Stimulated activated naive CD8-positive, alpha-beta T cell treated with anti-CD3 and anti-CD28 coated beads, Interleukin-15, Interleukin-2, amounts not matched to agents 100 ng/mL and 50 ng/mL, for 24 hours (primary cell): ENCODE measurements around the gene GGT7.

ENCODE experiments used
- H3K27ac Mint-ChIP-seq: one replicate; pipeline ENCODE4 v1.8.0; 2021; ENCODE audit warnings: mild to moderate bottlenecking, mixed read lengths
- H3K27me3 Mint-ChIP-seq: one replicate; pipeline ENCODE4 v1.8.0; 2021; ENCODE audit warnings: mixed read lengths
- H3K36me3 Mint-ChIP-seq: one replicate; pipeline ENCODE4 v1.8.0; 2021; ENCODE audit warnings: low read depth, mixed read lengths
- H3K4me1 Mint-ChIP-seq: one replicate; pipeline ENCODE4 v1.8.0; 2021; ENCODE audit warnings: low read depth, mixed read lengths
- H3K4me3 Mint-ChIP-seq: one replicate; pipeline ENCODE4 v1.8.0; 2021; ENCODE audit warnings: mild to moderate bottlenecking, mixed read lengths
- H3K9me3 Mint-ChIP-seq: one replicate; pipeline ENCODE4 v1.8.0; 2021; ENCODE audit warnings: mixed read lengths

Gene GGT7

GRCh38 chr20:34873583-34874093 lies 982 bp upstream of the GGT7 start:
- no peaks in the 10 kb centered on the region for H3K27me3 Mint-ChIP-seq
- H3K27ac Mint-ChIP-seq: no peak overlapping the region
- peak overlapping the region; percentile 81 for H3K4me3 Mint-ChIP-seq
- no peaks in the 10 kb centered on the region for H3K36me3 Mint-ChIP-seq
- peaks cover 48% of the 10 kb centered on the region for H3K4me1 Mint-ChIP-seq
- H3K9me3 Mint-ChIP-seq: no peaks in the 10 kb centered on the region

- H3K36me3 Mint-ChIP-seq: no peaks in the 10 kb centered on the region
- peak overlapping the region; percentile 88 for H3K4me3 Mint-ChIP-seq
- no peaks in the 10 kb centered on the region for H3K9me3 Mint-ChIP-seq
- no peaks in the 10 kb centered on the region for H3K27me3 Mint-ChIP-seq
- H3K27ac Mint-ChIP-seq: peak overlapping the region; percentile 77
- peaks cover 45% of the 10 kb centered on the region for H3K4me1 Mint-ChIP-seq
These were observed 562 bp downstream of the GGT7 start for GRCh38 chr20:34871966-34872621.

GRCh38 chr20:34871320-34871926 lies 1.2 kb downstream of the GGT7 start:
- Mint-ChIP-seq H3K9me3 (no peaks in the 10 kb centered on the region), H3K27ac (peak overlapping the region; percentile 39), H3K27me3 (no peaks in the 10 kb centered on the region), H3K4me1 (peaks cover 40% of the 10 kb centered on the region), H3K36me3 (no peaks in the 10 kb centered on the region), H3K4me3 (peak overlapping the region; percentile 88)

- H3K4me3 Mint-ChIP-seq: no peak overlapping the region
- H3K9me3 Mint-ChIP-seq: no peaks in the 10 kb centered on the region
- H3K27ac Mint-ChIP-seq: no peak overlapping the region
- no peaks in the 10 kb centered on the region for H3K4me1 Mint-ChIP-seq
- H3K27me3 Mint-ChIP-seq: no peaks in the 10 kb centered on the region
- peaks cover 5% of the 10 kb centered on the region for H3K36me3 Mint-ChIP-seq
These were observed 8.4 kb downstream of the GGT7 start for GRCh38 chr20:34864216-34864615.

GRCh38 chr20:34863421-34863965 lies 9.2 kb downstream of the GGT7 start:
- Mint-ChIP-seq H3K9me3 (no peaks in the 10 kb centered on the region), H3K36me3 (peaks cover 5% of the 10 kb centered on the region), H3K27ac (no peak overlapping the region), H3K4me3 (no peak overlapping the region), H3K4me1 (no peaks in the 10 kb centered on the region), H3K27me3 (no peaks in the 10 kb centered on the region)

- peaks cover 10% of the 10 kb centered on the region for H3K36me3 Mint-ChIP-seq
- H3K27me3 Mint-ChIP-seq: no peaks in the 10 kb centered on the region
- no peak overlapping the region for H3K27ac Mint-ChIP-seq
- no peaks in the 10 kb centered on the region for H3K9me3 Mint-ChIP-seq
- no peak overlapping the region for H3K4me3 Mint-ChIP-seq
- no peaks in the 10 kb centered on the region for H3K4me1 Mint-ChIP-seq
These were observed 9.9 kb downstream of the GGT7 start for GRCh38 chr20:34862724-34863123.

GRCh38 chr20:34861386-34862084 lies 11.1 kb downstream of the GGT7 start:
- peaks cover 10% of the 10 kb centered on the region for H3K36me3 Mint-ChIP-seq
- H3K9me3 Mint-ChIP-seq: no peaks in the 10 kb centered on the region
- H3K27me3 Mint-ChIP-seq: no peaks in the 10 kb centered on the region
- no peak overlapping the region for H3K27ac Mint-ChIP-seq
- no peak overlapping the region for H3K4me3 Mint-ChIP-seq
- no peaks in the 10 kb centered on the region for H3K4me1 Mint-ChIP-seq

- peaks cover 14% of the 10 kb centered on the region for H3K36me3 Mint-ChIP-seq
- H3K9me3 Mint-ChIP-seq: no peaks in the 10 kb centered on the region
- H3K4me1 Mint-ChIP-seq: no peaks in the 10 kb centered on the region
- H3K27ac Mint-ChIP-seq: no peak overlapping the region
- no peak overlapping the region for H3K4me3 Mint-ChIP-seq
- no peaks in the 10 kb centered on the region for H3K27me3 Mint-ChIP-seq
These were observed 12.7 kb downstream of the GGT7 start for GRCh38 chr20:34859826-34860545.

- Mint-ChIP-seq H3K4me1 (no peaks in the 10 kb centered on the region), H3K27ac (no peak overlapping the region), H3K36me3 (peaks cover 14% of the 10 kb centered on the region), H3K27me3 (no peaks in the 10 kb centered on the region), H3K4me3 (no peak overlapping the region), H3K9me3 (no peaks in the 10 kb centered on the region)
These were observed 13.3 kb downstream of the GGT7 start for GRCh38 chr20:34859367-34859766.

GRCh38 chr20:34852298-34852697 lies 20.4 kb downstream of the GGT7 start:
- no peaks in the 10 kb centered on the region for H3K27me3 Mint-ChIP-seq
- peaks cover 12% of the 10 kb centered on the region for H3K36me3 Mint-ChIP-seq
- no peaks in the 10 kb centered on the region for H3K9me3 Mint-ChIP-seq
- no peak overlapping the region for H3K27ac Mint-ChIP-seq
- no peak overlapping the region for H3K4me3 Mint-ChIP-seq
- no peaks in the 10 kb centered on the region for H3K4me1 Mint-ChIP-seq

GRCh38 chr20:34850969-34851368 lies 21.7 kb downstream of the GGT7 start:
- H3K4me1 Mint-ChIP-seq: no peaks in the 10 kb centered on the region
- peaks cover 12% of the 10 kb centered on the region for H3K36me3 Mint-ChIP-seq
- no peak overlapping the region for H3K27ac Mint-ChIP-seq
- H3K27me3 Mint-ChIP-seq: no peaks in the 10 kb centered on the region
- H3K4me3 Mint-ChIP-seq: no peak overlapping the region
- H3K9me3 Mint-ChIP-seq: no peaks in the 10 kb centered on the region

- Mint-ChIP-seq H3K36me3 (peaks cover 8% of the 10 kb centered on the region), H3K9me3 (no peaks in the 10 kb centered on the region), H3K27me3 (no peaks in the 10 kb centered on the region), H3K4me3 (no peak overlapping the region), H3K4me1 (no peaks in the 10 kb centered on the region), H3K27ac (no peak overlapping the region)
These were observed 22.9 kb downstream of the GGT7 start for GRCh38 chr20:34849778-34850177.

GRCh38 chr20:34848597-34848996 lies 24.1 kb downstream of the GGT7 start:
- no peaks in the 10 kb centered on the region for H3K9me3 Mint-ChIP-seq
- H3K27ac Mint-ChIP-seq: no peak overlapping the region

GRCh38 chr20:34843421-34843820 lies 29.2 kb downstream of the GGT7 start:
- H3K36me3 Mint-ChIP-seq: peaks cover 4% of the 10 kb centered on the region
- H3K27ac Mint-ChIP-seq: no peak overlapping the region
- no peaks in the 10 kb centered on the region for H3K9me3 Mint-ChIP-seq
- H3K4me3 Mint-ChIP-seq: no peak overlapping the region
- no peaks in the 10 kb centered on the region for H3K4me1 Mint-ChIP-seq
- no peaks in the 10 kb centered on the region for H3K27me3 Mint-ChIP-seq

More at GRCh38 chr20:34848597-34848996, 24.1 kb downstream of the GGT7 start:
- Mint-ChIP-seq H3K4me1 (no peaks in the 10 kb centered on the region), H3K4me3 (no peak overlapping the region), H3K27me3 (no peaks in the 10 kb centered on the region), H3K36me3 (peaks cover 6% of the 10 kb centered on the region)
